HG03175 (cell line): ENCODE results near the gene HACE1.
"Not testable (repeated sequence)": the region's sequence is repeated elsewhere in the genome, so short reads cannot be mapped to it uniquely, and the experiment has no call there.

Experiments
- ATAC-seq: cut with Tn5 transposase; IDR thresholded peaks from one replicate; pipeline ENCODE4 v1.9.1; 2021; ENCODE audit warnings: mild to moderate bottlenecking, moderate library complexity; ENCODE audit not compliant: unreplicated experiment

Gene HACE1

GRCh38 chr6:104750449-104750848 is 109.3 kb downstream of the HACE1 start:
- ATAC-seq, result no peak

GRCh38 chr6:104739124-104739523 is 120.6 kb downstream of the HACE1 start:
- not testable (repeated sequence) for ATAC-seq

GRCh38 chr6:104737567-104737966 is 122.2 kb downstream of the HACE1 start:
- not testable (repeated sequence) for ATAC-seq

GRCh38 chr6:104736545-104736944 is 123.2 kb downstream of the HACE1 start:
- ATAC-seq, result no peak

- no peak for ATAC-seq
Measured at GRCh38 chr6:104730450-104730849, 129.3 kb downstream of the HACE1 start.

GRCh38 chr6:104729433-104729832 is 130.3 kb downstream of the HACE1 start:
- no peak for ATAC-seq

GRCh38 chr6:104728448-104728847 is 131.3 kb downstream of the HACE1 start:
- ATAC-seq, result no peak

GRCh38 chr6:104718672-104719071 is 141.0 kb downstream of the HACE1 start:
- ATAC-seq, result no peak

GRCh38 chr6:104716858-104717257 is 142.9 kb downstream of the HACE1 start:
- ATAC-seq, result no peak

GRCh38 chr6:104714796-104715195 is 144.9 kb downstream of the HACE1 start:
- ATAC-seq, result no peak

- no peak for ATAC-seq
Measured at GRCh38 chr6:104713982-104714381, 145.7 kb downstream of the HACE1 start.

- ATAC-seq, result no peak
Measured at GRCh38 chr6:104711371-104711770, 148.3 kb downstream of the HACE1 start.

GRCh38 chr6:104710543-104711335 is 149.0 kb downstream of the HACE1 start:
- ATAC-seq, result no peak

GRCh38 chr6:104705916-104706442 is 153.7 kb downstream of the HACE1 start:
- no peak for ATAC-seq

GRCh38 chr6:104705095-104705707 is 154.5 kb downstream of the HACE1 start:
- ATAC-seq, result no peak

GRCh38 chr6:104704191-104704590 is 155.5 kb downstream of the HACE1 start:
- ATAC-seq, result no peak

- ATAC-seq, result no peak
Measured at GRCh38 chr6:104702126-104702841, 157.4 kb downstream of the HACE1 start.

- no peak for ATAC-seq
Measured at GRCh38 chr6:104700371-104701185, 159.1 kb downstream of the HACE1 start.

GRCh38 chr6:104699593-104700329 is 160.0 kb downstream of the HACE1 start:
- ATAC-seq, result no peak

GRCh38 chr6:104698979-104699378 is 160.7 kb downstream of the HACE1 start:
- no peak for ATAC-seq
